ENCODE data around the gene SS18L1. TPM values are rescaled to one million over a fixed set of nuclear protein-coding genes. Genes with fewer than 3 reads are reported as not detected.

Gene SS18L1
- total RNA-seq, 2 donors from 2014 or later, result 10.1 to 17.7 TPM

DNA sequence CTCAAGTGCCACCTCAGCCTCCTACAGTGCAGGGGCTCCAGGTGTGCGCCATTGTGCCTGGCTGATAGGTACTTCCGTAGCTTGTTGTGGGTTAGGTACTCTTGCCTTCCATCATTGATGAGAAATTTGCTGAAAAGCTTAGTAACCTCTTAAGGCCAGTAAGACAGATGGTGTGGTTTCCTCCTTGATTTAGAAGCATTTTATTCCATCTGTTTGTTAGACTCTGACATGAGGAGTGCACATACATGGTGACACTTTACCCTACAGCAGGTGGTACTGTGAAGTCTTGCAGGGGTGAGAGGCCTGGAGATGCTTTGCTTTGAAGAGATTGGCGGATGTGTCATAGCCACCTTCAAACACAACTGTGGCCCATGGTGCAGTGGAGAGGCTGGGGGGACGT lies 24.5 kb downstream of the SS18L1 start:
- Histone ChIP-seq H3K27ac (no peak overlapping the region), H3K36me3 (no peaks in the 10 kb centered on the region), H3K9ac (ENCODE audit: low read depth in 2 of 2, low read length in 2 of 2) (no peak overlapping the region), H3K4me1 (no peaks in the 10 kb centered on the region), H3K4me3 (no peak overlapping the region), H3K9me3 (no peaks in the 10 kb centered on the region), H3K27me3 (no peaks in the 10 kb centered on the region)
- intact Hi-C loops (cut with DNase I), result no loop called here
- DNase-seq, result no peak
- TF ChIP-seq, protein P1, sequence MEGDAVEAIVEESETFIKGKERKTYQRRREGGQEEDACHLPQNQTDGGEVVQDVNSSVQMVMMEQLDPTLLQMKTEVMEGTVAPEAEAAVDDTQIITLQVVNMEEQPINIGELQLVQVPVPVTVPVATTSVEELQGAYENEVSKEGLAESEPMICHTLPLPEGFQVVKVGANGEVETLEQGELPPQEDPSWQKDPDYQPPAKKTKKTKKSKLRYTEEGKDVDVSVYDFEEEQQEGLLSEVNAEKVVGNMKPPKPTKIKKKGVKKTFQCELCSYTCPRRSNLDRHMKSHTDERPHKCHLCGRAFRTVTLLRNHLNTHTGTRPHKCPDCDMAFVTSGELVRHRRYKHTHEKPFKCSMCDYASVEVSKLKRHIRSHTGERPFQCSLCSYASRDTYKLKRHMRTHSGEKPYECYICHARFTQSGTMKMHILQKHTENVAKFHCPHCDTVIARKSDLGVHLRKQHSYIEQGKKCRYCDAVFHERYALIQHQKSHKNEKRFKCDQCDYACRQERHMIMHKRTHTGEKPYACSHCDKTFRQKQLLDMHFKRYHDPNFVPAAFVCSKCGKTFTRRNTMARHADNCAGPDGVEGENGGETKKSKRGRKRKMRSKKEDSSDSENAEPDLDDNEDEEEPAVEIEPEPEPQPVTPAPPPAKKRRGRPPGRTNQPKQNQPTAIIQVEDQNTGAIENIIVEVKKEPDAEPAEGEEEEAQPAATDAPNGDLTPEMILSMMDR (IDR thresholded peaks at IDR 0.05), result no peak

DNA sequence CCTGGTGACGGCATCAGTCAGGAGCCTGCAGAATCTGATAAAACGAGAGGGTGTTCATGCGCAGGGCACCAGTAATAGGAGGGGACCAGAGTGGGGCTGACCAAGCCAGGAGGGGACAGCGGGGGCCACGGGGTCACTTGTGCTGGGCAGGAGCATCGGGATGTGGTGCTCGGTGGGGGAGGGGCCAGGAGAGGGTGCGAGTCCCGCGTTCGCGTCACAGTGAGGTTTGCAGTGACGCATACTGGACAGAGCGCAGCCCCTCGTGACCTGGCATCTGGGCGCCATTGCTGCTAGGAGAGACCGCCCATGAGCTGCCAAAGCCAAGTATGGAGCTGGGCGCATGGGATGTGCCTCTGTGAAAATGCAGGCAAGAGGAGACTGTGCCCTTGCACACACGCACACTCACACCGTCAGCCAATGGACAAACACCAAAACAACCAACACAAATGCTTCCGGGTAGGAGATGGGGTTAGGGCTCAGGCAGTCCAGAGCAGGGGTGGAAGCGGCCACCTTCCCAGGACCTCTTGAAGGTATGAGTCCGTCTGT lies 25.4 kb downstream of the SS18L1 start:
- DNase-seq, result no peak
- Histone ChIP-seq H3K27me3 (no peaks in the 10 kb centered on the region), H3K4me1 (no peaks in the 10 kb centered on the region), H3K27ac (no peak overlapping the region), H3K4me3 (no peak overlapping the region), H3K9me3 (no peaks in the 10 kb centered on the region), H3K36me3 (no peaks in the 10 kb centered on the region), H3K9ac (ENCODE audit: low read depth in 2 of 2, low read length in 2 of 2) (no peak overlapping the region)
- TF ChIP-seq, protein P1 (IDR thresholded peaks at IDR 0.05), result no peak
- intact Hi-C loops (cut with DNase I), result no loop called here

DNA sequence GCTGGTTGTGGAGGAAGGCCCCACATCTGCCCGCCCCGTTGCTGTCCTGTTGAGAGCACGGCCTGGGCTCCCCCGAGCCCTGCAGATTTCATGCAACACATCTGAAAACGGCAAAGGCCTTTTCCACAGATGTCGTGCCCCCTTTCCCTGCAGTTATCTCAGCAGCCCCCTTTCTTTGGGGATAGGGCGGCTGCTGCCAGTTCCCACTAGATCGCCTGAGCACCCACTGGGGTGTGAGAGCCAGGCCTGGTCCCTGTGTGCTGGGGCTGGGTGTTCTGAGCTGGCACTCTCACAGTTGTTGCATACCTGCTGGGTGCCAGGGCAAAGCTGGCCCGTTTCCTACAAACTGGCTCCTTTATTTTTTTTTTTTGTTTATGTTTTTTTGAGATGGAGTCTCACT lies 27.0 kb downstream of the SS18L1 start:
- no peak for DNase-seq
- no peaks in the 10 kb centered on the region for H3K27me3 ChIP-seq
- TF ChIP-seq, protein P1 (IDR thresholded peaks at IDR 0.05), result no peak
- no peaks in the 10 kb centered on the region for H3K36me3 ChIP-seq
- no peaks in the 10 kb centered on the region for H3K9me3 ChIP-seq
- H3K27ac ChIP-seq, result no peak overlapping the region
- intact Hi-C loops (cut with DNase I), result no loop called here
- H3K4me1 ChIP-seq, result no peaks in the 10 kb centered on the region
- no peak overlapping the region for H3K9ac ChIP-seq (ENCODE audit: low read depth in 2 of 2, low read length in 2 of 2)
- H3K4me3 ChIP-seq, result no peak overlapping the region

DNA sequence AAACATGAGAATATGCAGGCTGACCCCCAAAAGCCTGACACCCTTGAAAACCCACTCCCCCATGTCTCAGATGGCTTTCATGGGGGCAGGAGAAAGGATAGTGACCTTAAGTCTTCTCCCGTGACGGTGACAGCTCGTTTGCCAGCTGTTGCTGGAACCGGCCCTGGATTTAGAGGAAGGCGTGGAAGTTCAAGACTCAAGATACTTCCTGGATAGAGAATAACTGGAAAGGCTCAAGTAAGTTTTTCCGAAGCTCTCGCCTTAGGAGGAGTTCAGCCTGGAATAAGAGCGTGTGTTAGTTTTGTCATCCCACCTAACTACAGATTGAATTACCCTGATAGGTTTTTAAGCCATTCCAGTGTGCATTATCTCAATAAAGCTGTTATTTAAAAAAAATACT lies 27.7 kb downstream of the SS18L1 start:
- no peak for DNase-seq
- intact Hi-C loops (cut with DNase I), result no loop called here

DNA sequence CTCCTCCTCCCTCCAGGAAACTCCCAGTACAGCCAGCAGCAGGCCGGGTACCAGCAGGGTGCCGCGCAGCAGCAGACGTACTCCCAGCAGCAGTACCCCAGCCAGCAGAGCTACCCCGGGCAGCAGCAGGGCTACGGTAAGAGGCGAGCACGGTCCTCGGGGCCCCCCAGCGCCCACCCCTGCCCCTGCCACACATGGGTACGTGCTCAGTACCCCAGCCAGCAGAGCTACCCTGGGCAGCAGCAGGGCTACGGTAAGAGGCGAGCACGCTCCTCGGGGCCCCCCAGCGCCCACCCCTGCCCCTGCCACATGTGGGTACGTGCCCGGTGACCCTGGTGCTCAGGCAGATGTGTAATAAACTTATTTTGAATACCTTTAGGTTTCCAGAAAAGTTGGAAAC lies 29.1 kb downstream of the SS18L1 start:
- TF ChIP-seq, protein P1 (IDR thresholded peaks at IDR 0.05), result no peak
- DNase-seq, result no peak
- no peaks in the 10 kb centered on the region for H3K36me3 ChIP-seq
- no peaks in the 10 kb centered on the region for H3K4me1 ChIP-seq
- intact Hi-C loops (cut with DNase I), result no loop called here
- no peak overlapping the region for H3K4me3 ChIP-seq
- no peaks in the 10 kb centered on the region for H3K9me3 ChIP-seq
- no peak overlapping the region for H3K9ac ChIP-seq (ENCODE audit: low read depth in 2 of 2, low read length in 2 of 2)
- H3K27me3 ChIP-seq, result no peaks in the 10 kb centered on the region
- no peak overlapping the region for H3K27ac ChIP-seq

More for the DNA sequence above, 27.7 kb downstream of the SS18L1 start:
- no peak overlapping the region for H3K4me3 ChIP-seq
- H3K27ac ChIP-seq, result no peak overlapping the region
- no peaks in the 10 kb centered on the region for H3K36me3 ChIP-seq
- TF ChIP-seq, protein P1 (IDR thresholded peaks at IDR 0.05), result no peak
- no peaks in the 10 kb centered on the region for H3K4me1 ChIP-seq
- H3K9ac ChIP-seq (ENCODE audit: low read depth in 2 of 2, low read length in 2 of 2), result no peak overlapping the region
- H3K9me3 ChIP-seq, result no peaks in the 10 kb centered on the region
- H3K27me3 ChIP-seq, result no peaks in the 10 kb centered on the region

Measured in colonic mucosa (tissue), 4 donors.